DND-41 (cell line): ENCODE results near the gene DENND11.

Experiments
- ATAC-seq: fragments of 200-7000 bp; cut with Tn5 transposase; 3 replicates; pipeline ENCODE4 v1.9.1; 2021; ENCODE audit warnings: low read depth; ENCODE audit not compliant: insufficient read depth
- DNase-seq: peaks from one replicate; pipeline ENCODE4 v3.0.0-alpha.2; 2020
- H2AFZ ChIP-seq: 2 replicates; pipeline ENCODE4 v1.6.0; 2012; ENCODE audit warnings: low read depth, low read length
- H3K27ac ChIP-seq: 2 replicates; pipeline ENCODE4 v1.5.1; 2012; ENCODE audit warnings: low read length, inconsistent platforms
- H3K27me3 ChIP-seq: fragments of 200-600 bp; sonication (generic); 2 replicates; pipeline ENCODE4 v1.6.0; 2012; ENCODE audit warnings: low read length, mild to moderate bottlenecking, inconsistent platforms; ENCODE audit not compliant: insufficient read depth, poor library complexity
- H3K36me3 ChIP-seq: 2 replicates; pipeline ENCODE4 v1.5.1; 2012; ENCODE audit warnings: low read length, inconsistent platforms; ENCODE audit not compliant: insufficient read depth
- H3K4me1 ChIP-seq: 2 replicates; pipeline ENCODE4 v1.5.1; 2012; ENCODE audit warnings: mild to moderate bottlenecking, low read length; ENCODE audit not compliant: insufficient read depth
- H3K4me2 ChIP-seq: 2 replicates; pipeline ENCODE4 v1.6.0; 2012; ENCODE audit warnings: mild to moderate bottlenecking, moderate library complexity, low read length, inconsistent platforms; ENCODE audit not compliant: insufficient read depth
- H3K4me3 ChIP-seq, 2 experiments: fragments of 200-600 bp in 1 of 2; shearing (Covaris generic) in 1 of 2; 2 replicates each; pipeline ENCODE4 v1.5.1; 2012 to 2016; ENCODE audit warnings: inconsistent platforms in 2 of 2, low read length in 2 of 2, mild to moderate bottlenecking in 2 of 2, low read depth in 1 of 2, moderate library complexity in 1 of 2
- H3K79me2 ChIP-seq: 2 replicates; pipeline ENCODE4 v1.6.0; 2012; ENCODE audit warnings: low read length, inconsistent platforms; ENCODE audit not compliant: insufficient read depth
- H3K9ac ChIP-seq: 2 replicates; pipeline ENCODE4 v1.6.0; 2012; ENCODE audit warnings: low read depth, mild to moderate bottlenecking, inconsistent platforms, low read length, moderate library complexity
- H3K9me3 ChIP-seq: 2 replicates; pipeline ENCODE4 v1.5.1; 2012; ENCODE audit warnings: low read length, moderate library complexity, mild to moderate bottlenecking, inconsistent platforms; ENCODE audit not compliant: insufficient read depth, severe bottlenecking
- H4K20me1 ChIP-seq: 2 replicates; pipeline ENCODE4 v1.6.0; 2012; ENCODE audit warnings: low read length; ENCODE audit not compliant: insufficient read depth
- CTCF ChIP-seq: IDR thresholded peaks from 2 replicates; pipeline ENCODE4 v1.5.1; 2012; ENCODE audit warnings: borderline replicate concordance, low read length, moderate library complexity, mild to moderate bottlenecking; ENCODE audit not compliant: poor library complexity, severe bottlenecking; ENCODE audit errors: extremely low read depth
- EZH2 ChIP-seq: IDR thresholded peaks from 3 replicates; pipeline ENCODE4 v1.6.1; 2012; ENCODE audit warnings: borderline replicate concordance, low read depth, mild to moderate bottlenecking, moderate library complexity, low read length, inconsistent platforms; ENCODE audit not compliant: severe bottlenecking

Gene DENND11

GRCh38 chr7:141710301-141710700 lies 8.3 kb upstream of the DENND11 start:
- no peak for ATAC-seq
- Histone ChIP-seq H3K9me3 (no peaks in the 10 kb centered on the region), H3K4me2 (no peak overlapping the region)

GRCh38 chr7:141709749-141710148 lies 7.8 kb upstream of the DENND11 start:
- ATAC-seq = no peak
- DNase-seq = no peak
- TF ChIP-seq EZH2 = no peak
- TF ChIP-seq CTCF = no peak

More at GRCh38 chr7:141710301-141710700, 8.3 kb upstream of the DENND11 start:
- Histone ChIP-seq H3K4me3 (no peak overlapping the region), H3K79me2 (no peaks in the 10 kb centered on the region), H3K27me3 (no peaks in the 10 kb centered on the region), H3K36me3 (no peaks in the 10 kb centered on the region), H3K9ac (no peak overlapping the region), H3K27ac (no peak overlapping the region), H3K4me1 (no peaks in the 10 kb centered on the region), H4K20me1 (no peaks in the 10 kb centered on the region), H2AFZ (no peak overlapping the region)
- no peak for DNase-seq
- no peak for TF ChIP-seq CTCF
- TF ChIP-seq EZH2 = no peak

GRCh38 chr7:141709318-141709717 lies 7.4 kb upstream of the DENND11 start:
- no peaks in the 10 kb centered on the region for H3K36me3 ChIP-seq
- no peaks in the 10 kb centered on the region for H3K9me3 ChIP-seq
- no peaks in the 10 kb centered on the region for H3K79me2 ChIP-seq
- ATAC-seq (no peak), DNase-seq (no peak)
- H3K4me1 ChIP-seq = no peaks in the 10 kb centered on the region
- no peak overlapping the region for H3K4me3 ChIP-seq
- H3K27me3 ChIP-seq = no peaks in the 10 kb centered on the region
- H4K20me1 ChIP-seq = no peaks in the 10 kb centered on the region
- no peak overlapping the region for H3K27ac ChIP-seq
- no peak overlapping the region for H3K9ac ChIP-seq
- TF ChIP-seq CTCF = no peak
- no peak for TF ChIP-seq EZH2
- no peak overlapping the region for H3K4me2 ChIP-seq
- no peak overlapping the region for H2AFZ ChIP-seq

More at GRCh38 chr7:141709749-141710148, 7.8 kb upstream of the DENND11 start:
- no peaks in the 10 kb centered on the region for H3K79me2 ChIP-seq
- H3K4me2 ChIP-seq = no peak overlapping the region
- H3K27ac ChIP-seq = no peak overlapping the region
- no peaks in the 10 kb centered on the region for H3K9me3 ChIP-seq
- no peak overlapping the region for H3K4me3 ChIP-seq
- no peaks in the 10 kb centered on the region for H3K36me3 ChIP-seq
- no peak overlapping the region for H2AFZ ChIP-seq
- no peaks in the 10 kb centered on the region for H3K27me3 ChIP-seq
- no peak overlapping the region for H3K9ac ChIP-seq
- H4K20me1 ChIP-seq = no peaks in the 10 kb centered on the region
- no peaks in the 10 kb centered on the region for H3K4me1 ChIP-seq

- Histone ChIP-seq H3K36me3 (no peaks in the 10 kb centered on the region), H2AFZ (no peak within 1 kb of the TSS), H3K9ac (no peak within 1 kb of the TSS), H3K27ac (no peak within 1 kb of the TSS), H4K20me1 (no peaks in the 10 kb centered on the region), H3K79me2 (no peaks in the 10 kb centered on the region), H3K9me3 (no peaks in the 10 kb centered on the region), H3K4me3 (no peak within 1 kb of the TSS), H3K4me2 (no peak within 1 kb of the TSS), H3K27me3 (peaks cover 2% of the 10 kb centered on the region), H3K4me1 (no peaks in the 10 kb centered on the region)
- ATAC-seq (no peak), DNase-seq (no peak)
- TF ChIP-seq EZH2 (no peak), CTCF (no peak)
These were observed 6.4 kb upstream of the DENND11 start, which contains the start of gene WEE2 for GRCh38 chr7:141708351-141708750. Gene WEE2, plus strand, starts transcription at chr7:141708353. Its CDS starts 406 bp downstream, at chr7:141708759.
